ENCODE results near the gene KCNE4.
A peak's percentile ranks its signal among the peaks of the same experiment; 100 is the strongest.

The KCNE4 gene

DNA sequence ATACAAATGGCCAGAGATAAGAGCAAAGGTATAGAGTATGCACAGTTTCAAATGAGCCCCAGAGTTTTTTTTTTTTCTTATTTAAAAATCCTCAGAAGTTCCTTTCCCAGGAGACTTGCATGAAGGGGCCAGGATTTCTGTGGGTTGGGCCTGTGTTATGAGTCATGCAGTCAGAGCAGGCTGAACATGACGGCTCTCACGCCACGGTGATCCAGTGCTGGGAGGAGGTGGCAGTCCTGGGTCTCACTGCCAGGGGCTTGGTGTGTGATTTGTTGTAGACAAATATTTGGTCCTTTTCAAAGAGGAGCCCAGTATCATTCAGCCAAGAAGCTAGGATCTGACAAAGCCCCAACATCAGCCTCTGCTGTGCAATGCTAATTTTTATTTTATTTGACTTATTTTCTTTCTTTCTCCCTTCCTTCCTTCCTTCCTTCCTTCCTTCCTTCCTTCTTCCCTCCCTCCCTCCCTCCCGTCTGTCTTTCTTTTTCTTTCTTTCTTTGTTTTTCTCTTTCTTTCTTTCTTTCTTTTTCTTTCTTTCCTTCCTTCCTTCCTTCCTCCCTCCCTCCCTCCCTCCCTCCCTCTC lies 10.4 kb upstream of the KCNE4 start:
- peak; percentile 98 for DNase-seq

GRCh38 chr2:223042284-223042683 lies 9.7 kb upstream of the KCNE4 start:
- no peak for DNase-seq

GRCh38 chr2:223042704-223043118 lies 9.3 kb upstream of the KCNE4 start:
- no peak for DNase-seq

GRCh38 chr2:223043164-223043941 lies 8.6 kb upstream of the KCNE4 start:
- no peak for DNase-seq

DNA sequence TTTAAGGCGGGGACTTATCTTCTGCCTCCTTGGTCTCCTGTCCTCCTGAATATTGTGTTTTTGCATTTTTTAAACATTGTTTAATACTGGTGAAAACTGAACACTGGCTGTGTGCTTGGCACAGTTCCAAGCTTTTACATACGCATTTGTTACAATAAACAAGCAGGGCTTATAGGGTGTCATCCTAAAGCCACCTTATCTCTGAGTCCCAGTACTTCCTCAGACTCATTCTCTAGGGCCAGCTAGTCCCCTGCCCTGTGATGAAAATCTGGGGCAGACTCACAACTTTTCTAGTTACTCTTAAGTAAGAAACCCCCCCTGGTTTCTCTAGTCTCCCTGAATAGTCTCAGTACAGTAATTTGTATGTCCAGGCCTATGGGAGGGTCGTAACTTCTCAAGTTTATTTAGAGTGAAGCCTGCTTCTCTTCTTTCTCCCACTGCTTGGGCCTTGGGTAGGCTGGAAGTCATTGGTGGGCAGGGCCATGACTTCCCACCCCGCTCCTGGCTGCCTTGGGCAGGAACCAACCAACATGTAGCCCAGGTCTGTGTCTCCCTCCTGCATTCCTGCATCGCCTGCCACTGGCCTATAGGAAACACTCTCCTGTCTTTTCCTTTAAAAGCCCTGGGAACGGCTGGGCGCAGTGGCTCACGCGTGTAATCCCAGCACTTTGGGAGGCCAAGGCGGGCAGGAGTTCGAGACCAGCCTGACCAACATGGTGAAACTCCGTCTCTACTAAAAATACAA lies 7.7 kb upstream of the KCNE4 start:
- DNase-seq: peak; percentile 71

GRCh38 chr2:223044916-223045700 lies 6.9 kb upstream of the KCNE4 start:
- no peak for DNase-seq

GRCh38 chr2:223046470-223047040 lies 5.4 kb upstream of the KCNE4 start:
- DNase-seq: no peak

- peak; percentile 89 for DNase-seq
These were observed 4.7 kb upstream of the KCNE4 start for GRCh38 chr2:223047260-223047761.

GRCh38 chr2:223048519-223048918 lies 3.5 kb upstream of the KCNE4 start:
- DNase-seq: no peak

DNA sequence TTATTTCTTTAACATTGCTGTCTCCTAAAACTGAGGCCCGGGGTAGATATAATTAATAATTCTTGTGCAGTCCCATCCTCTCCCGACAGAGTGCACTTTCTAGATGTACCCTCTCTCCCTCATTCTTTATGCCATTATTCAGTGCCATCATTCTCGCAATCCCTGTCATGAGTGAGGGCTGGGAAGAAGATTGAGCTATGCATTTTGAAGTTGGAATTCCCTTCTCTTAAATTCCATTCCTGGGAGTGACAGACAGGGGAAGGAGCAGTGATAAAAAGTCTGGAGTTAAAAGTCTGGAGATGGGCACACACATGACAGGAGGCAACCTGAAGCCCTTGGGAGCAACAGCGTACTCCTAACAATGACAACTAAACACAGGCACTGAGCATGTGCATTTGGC lies 2.6 kb upstream of the KCNE4 start:
- DNase-seq: no peak

DNA sequence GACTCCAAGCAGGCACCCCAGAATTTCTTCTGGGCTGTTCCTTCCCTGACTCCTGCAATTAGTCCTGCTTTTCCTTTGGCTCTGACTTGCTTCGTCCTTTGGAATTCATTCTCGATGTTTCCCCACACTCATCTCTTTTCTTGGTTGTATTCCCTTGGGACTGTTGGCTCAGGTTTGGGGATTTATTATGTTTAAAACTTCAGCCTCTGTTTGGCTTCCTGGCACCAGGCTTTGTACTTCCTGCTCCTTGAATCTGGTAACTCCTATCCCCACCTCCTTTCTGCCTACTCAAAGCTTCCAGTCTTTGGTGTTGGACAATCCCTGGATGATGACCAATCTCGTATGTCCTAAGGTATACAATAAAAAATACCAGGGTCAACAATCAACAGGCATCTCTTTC lies 1.8 kb upstream of the KCNE4 start:
- no peak for DNase-seq

DNA sequence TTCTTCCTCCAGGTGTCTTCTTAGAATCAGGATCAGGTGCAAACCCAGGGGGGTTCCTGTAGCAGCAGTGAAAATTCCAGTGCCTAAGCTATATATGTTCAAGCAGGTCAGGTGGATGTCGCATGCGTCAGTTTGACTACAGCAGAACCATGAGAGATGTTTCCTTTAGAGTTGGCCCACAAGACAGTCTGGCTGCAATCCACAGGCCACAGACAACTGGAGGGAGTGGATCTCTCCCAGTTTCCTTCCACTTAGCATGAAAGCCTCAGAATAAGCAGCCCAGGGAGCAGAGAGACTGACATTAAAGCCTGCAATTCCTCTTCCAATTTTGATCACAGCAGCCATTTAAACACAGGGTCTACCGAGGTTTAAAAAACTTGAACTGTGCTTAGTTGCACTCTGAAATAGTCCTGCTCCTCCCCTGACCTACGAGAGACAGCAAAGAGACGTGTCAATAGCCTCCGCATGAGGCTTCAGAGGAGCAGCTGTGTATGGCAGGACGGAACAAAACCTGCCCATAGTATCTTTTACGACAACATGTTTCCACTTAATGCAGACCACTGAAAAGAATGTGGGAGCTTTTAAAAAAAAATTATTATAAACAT lies 988 bp upstream of the KCNE4 start:
- no peak for DNase-seq

DNA sequence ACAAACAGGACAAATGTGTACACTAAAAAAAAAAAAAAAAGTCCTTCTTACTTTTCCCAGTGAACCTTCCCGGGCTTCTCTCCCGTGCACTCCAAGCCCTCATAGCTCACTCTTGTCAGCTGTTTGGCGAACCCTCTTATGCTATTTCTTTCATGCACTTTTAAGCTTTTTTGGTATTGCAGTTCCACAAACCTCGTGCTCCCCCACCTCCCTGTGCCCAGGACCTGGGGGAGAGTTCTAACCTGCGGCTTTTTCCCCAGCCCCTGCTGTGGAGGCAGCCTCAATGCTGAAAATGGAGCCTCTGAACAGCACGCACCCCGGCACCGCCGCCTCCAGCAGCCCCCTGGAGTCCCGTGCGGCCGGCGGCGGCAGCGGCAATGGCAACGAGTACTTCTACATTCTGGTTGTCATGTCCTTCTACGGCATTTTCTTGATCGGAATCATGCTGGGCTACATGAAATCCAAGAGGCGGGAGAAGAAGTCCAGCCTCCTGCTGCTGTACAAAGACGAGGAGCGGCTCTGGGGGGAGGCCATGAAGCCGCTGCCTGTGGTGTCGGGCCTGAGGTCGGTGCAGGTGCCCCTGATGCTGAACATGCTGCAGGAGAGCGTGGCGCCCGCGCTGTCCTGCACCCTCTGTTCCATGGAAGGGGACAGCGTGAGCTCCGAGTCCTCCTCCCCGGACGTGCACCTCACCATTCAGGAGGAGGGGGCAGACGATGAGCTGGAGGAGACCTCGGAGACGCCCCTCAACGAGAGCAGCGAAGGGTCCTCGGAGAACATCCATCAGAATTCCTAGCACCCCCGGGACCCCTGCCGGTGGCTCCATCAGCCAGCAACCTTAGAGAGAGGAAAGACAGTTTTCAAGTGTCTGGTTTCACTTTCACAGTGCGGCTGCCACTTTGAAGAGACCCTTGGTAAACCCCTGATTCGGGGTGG lies 826 bp downstream of the KCNE4 start:
- no peak for DNase-seq

DNA sequence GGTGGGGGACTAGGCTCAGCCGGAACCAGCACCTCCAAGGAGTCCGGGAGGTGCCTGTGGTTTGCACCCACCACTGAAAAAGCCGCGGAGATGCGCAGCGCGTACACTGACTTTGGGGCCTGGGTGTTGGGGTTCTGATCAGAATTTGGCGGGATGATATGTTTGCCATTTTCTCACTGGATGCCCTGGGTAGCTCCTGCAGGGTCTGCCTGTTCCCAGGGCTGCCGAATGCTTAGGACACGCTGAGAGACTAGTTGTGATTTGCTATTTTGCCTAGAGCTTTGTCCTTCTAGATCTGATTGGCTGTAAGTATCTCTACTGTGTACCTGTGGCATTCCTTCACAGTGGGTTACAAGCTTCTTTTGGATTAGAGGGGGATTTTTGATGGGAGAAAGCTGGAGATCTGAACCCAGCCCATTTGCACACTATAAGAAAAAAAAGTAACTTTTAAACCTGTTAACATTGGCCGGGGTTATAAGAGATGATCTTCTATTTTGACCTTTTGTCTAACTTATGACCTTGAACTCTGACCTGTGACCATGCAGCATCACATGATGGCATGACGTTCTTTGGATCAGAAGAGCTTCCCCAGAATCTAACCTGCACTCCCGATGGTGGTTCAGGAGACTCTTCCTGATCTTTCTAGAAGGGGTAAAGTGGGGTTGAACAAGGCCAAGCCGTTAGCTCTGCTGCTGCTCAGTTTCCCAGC lies 1.6 kb downstream of the KCNE4 start:
- no peak for DNase-seq

GRCh38 chr2:223054193-223054781 lies 2.3 kb downstream of the KCNE4 start:
- no peak for DNase-seq

- DNase-seq: no peak
These were observed 3.1 kb downstream of the KCNE4 start for GRCh38 chr2:223055140-223055539.

DNA sequence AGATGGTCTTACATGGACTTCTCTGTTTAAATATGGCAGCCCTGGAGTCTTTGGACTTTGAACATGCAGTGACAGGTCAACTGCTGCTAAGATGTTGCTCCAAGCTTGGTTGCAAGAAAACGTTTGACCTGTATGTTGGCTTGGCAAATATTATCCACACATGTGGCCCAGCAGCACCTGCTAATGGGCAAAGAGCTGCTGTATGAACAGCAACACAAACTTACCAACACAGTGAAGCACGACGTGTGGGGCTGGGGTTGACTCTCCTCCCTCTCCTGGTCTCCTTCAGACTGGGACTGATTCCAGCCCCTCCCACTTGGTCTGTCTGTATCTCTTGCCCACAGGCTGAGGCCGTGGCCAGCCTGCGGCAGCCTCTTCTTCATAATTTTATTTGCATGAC lies 3.8 kb downstream of the KCNE4 start:
- no peak for DNase-seq

GRCh38 chr2:223056701-223057418 lies 4.9 kb downstream of the KCNE4 start:
- DNase-seq: no peak

GRCh38 chr2:223057569-223057968 lies 5.6 kb downstream of the KCNE4 start:
- DNase-seq: no peak

Data from islet precursor cell (in vitro differentiated cells).